HTR-8/SVneo (cell line): Measurements from ENCODE around the gene SOX6.

Source experiments
- DNase-seq: peaks from one replicate; pipeline ENCODE4 v3.0.0; 2011; ENCODE audit warnings: low spot score, mixed read lengths; ENCODE audit not compliant: insufficient read length
- FAIRE-seq: peaks from 2 replicates; lab custom pipeline; 2011; peaks lifted over from hg19 to GRCh38; lab: Jason Lieb, UNC

SOX6 gene

GRCh38 chr11:16367252-16367651 lies 10.9 kb upstream of the SOX6 start:
- DNase-seq (no peak), FAIRE-seq (no peak)

- DNase-seq: no peak
- no peak for FAIRE-seq
These were observed 9.4 kb upstream of the SOX6 start for GRCh38 chr11:16365581-16366228.

GRCh38 chr11:16364254-16364653 lies 7.9 kb upstream of the SOX6 start:
- FAIRE-seq (no peak), DNase-seq (no peak)

- DNase-seq (no peak), FAIRE-seq (no peak)
These were observed 7.4 kb upstream of the SOX6 start for GRCh38 chr11:16363706-16364105.

- no peak for DNase-seq
- FAIRE-seq: no peak
These were observed 4.9 kb upstream of the SOX6 start for GRCh38 chr11:16361108-16361865.

- no peak for FAIRE-seq
- DNase-seq: no peak
These were observed 3.0 kb upstream of the SOX6 start for GRCh38 chr11:16359369-16359768.

- DNase-seq (no peak), FAIRE-seq (no peak)
These were observed 2.4 kb upstream of the SOX6 start for GRCh38 chr11:16358726-16359125.

GRCh38 chr11:16357775-16358174 lies 1.4 kb upstream of the SOX6 start:
- FAIRE-seq (no peak), DNase-seq (no peak)

- DNase-seq (no peak), FAIRE-seq (no peak)
These were observed 531 bp upstream of the SOX6 start for GRCh38 chr11:16356761-16357393.

GRCh38 chr11:16352707-16353106 lies 3.6 kb downstream of the SOX6 start:
- FAIRE-seq (no peak), DNase-seq (no peak)

- DNase-seq: no peak
These were observed 6.2 kb downstream of the SOX6 start for GRCh38 chr11:16350125-16350524.

GRCh38 chr11:16347928-16348685 lies 8.2 kb downstream of the SOX6 start:
- DNase-seq: no peak
- FAIRE-seq: no peak

More at GRCh38 chr11:16350125-16350524, 6.2 kb downstream of the SOX6 start:
- no peak for FAIRE-seq

GRCh38 chr11:16346975-16347374 lies 9.4 kb downstream of the SOX6 start:
- FAIRE-seq: no peak

GRCh38 chr11:16341853-16342252 lies 14.5 kb downstream of the SOX6 start:
- no peak for DNase-seq
- no peak for FAIRE-seq

More at GRCh38 chr11:16346975-16347374, 9.4 kb downstream of the SOX6 start:
- no peak for DNase-seq

GRCh38 chr11:16338393-16338792 lies 18.0 kb downstream of the SOX6 start:
- no peak for FAIRE-seq
- no peak for DNase-seq

GRCh38 chr11:16337421-16338213 lies 18.7 kb downstream of the SOX6 start:
- DNase-seq (no peak), FAIRE-seq (no peak)

GRCh38 chr11:16336721-16337120 lies 19.6 kb downstream of the SOX6 start:
- FAIRE-seq (no peak), DNase-seq (no peak)

GRCh38 chr11:16336204-16336603 lies 20.1 kb downstream of the SOX6 start:
- DNase-seq (no peak), FAIRE-seq (no peak)

- DNase-seq (no peak), FAIRE-seq (no peak)
These were observed 20.9 kb downstream of the SOX6 start for GRCh38 chr11:16335236-16335962.
